ENCODE data around the gene PDE6D. TPM values are rescaled to one million over a fixed set of nuclear protein-coding genes. Genes with fewer than 3 reads are reported as not detected.
A peak's percentile ranks its signal among the peaks of the same experiment; 100 is the strongest.

PDE6D gene
- total and polyA plus RNA-seq, 2 of the 13 experiments (the other 11 are each of a cell fraction or from before 2014, with no cell fraction given) = 14.1 to 23.2 TPM

DNA sequence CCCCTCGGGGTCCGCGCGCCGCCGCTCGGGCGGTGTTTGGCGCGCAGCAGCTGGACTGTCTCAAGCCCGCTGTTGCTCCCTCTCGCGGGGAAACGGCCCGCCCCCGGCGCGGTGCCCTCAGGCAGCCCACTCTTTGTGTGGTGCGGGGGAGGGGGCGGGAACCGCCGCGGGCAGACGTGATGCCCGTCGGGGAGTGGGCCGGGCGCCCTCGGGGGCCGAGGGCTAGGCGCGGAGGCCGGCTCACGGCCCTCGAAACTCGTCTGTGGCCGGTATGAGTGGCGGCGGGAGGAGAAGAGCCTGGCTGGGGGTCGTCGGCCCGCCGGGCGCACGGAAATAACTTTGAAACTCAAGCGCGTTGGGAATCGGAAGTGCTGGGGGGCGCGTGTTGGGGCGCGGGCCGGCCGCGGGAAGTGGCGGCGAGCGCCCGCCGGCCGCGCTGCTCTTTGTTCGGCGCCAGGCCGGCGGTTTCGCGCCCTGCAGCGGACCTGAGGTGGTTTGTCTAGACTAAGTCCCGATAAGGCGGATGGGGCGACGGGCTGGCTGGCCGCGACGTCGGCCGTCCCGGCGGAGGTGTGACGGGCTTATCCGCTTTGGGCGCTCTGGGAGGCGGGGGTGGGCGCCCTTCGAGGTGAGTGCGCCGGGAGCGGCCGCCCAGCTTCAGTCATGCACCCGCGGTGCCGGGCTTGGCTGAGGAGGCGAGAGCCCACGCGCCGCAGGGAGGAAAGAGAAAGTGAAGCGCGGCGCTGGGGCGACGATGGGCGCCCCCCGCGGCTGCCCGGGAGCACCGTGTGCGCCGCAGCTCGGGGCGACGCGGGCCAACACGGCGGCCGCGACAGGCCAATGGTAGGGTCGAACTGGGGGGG, 72.1 kb downstream of the PDE6D start (continued):
- TF ChIP-seq PCBP1 (IDR thresholded peaks at IDR 0.05; ENCODE audit: borderline replicate concordance, low read depth, low read length) = no peak
- TF ChIP-seq ZBTB7A (CRISPR knock-in tag; IDR thresholded peaks at IDR 0.05) = no peak
- TF ChIP-seq SMARCC2 (IDR thresholded peaks at IDR 0.05) = no peak
- peak; percentile 1; the same call in 1 of the 2 replicates for TF ChIP-seq ZNF720 (CRISPR knock-in tag; IDR thresholded peaks at IDR 0.05)
- TF ChIP-seq THAP8 (CRISPR knock-in tag; IDR thresholded peaks at IDR 0.05; ENCODE audit: borderline replicate concordance) = 0 out of 2 replicates have a peak, but pooled peaks have one; percentile 7
- TF ChIP-seq HES4 (CRISPR knock-in tag; IDR thresholded peaks at IDR 0.05; ENCODE audit: borderline replicate concordance) = peak; percentile 79; the same call in 1 of the 2 replicates
- TF ChIP-seq, protein P1, sequence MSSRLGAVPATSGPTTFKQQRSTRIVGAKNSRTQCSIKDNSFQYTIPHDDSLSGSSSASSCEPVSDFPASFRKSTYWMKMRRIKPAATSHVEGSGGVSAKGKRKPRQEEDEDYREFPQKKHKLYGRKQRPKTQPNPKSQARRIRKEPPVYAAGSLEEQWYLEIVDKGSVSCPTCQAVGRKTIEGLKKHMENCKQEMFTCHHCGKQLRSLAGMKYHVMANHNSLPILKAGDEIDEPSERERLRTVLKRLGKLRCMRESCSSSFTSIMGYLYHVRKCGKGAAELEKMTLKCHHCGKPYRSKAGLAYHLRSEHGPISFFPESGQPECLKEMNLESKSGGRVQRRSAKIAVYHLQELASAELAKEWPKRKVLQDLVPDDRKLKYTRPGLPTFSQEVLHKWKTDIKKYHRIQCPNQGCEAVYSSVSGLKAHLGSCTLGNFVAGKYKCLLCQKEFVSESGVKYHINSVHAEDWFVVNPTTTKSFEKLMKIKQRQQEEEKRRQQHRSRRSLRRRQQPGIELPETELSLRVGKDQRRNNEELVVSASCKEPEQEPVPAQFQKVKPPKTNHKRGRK (CRISPR knock-in tag; IDR thresholded peaks at IDR 0.05) = no peak
- TF ChIP-seq ZNF414 (CRISPR knock-in tag; IDR thresholded peaks at IDR 0.05) = no peak
- TF ChIP-seq, protein P2, sequence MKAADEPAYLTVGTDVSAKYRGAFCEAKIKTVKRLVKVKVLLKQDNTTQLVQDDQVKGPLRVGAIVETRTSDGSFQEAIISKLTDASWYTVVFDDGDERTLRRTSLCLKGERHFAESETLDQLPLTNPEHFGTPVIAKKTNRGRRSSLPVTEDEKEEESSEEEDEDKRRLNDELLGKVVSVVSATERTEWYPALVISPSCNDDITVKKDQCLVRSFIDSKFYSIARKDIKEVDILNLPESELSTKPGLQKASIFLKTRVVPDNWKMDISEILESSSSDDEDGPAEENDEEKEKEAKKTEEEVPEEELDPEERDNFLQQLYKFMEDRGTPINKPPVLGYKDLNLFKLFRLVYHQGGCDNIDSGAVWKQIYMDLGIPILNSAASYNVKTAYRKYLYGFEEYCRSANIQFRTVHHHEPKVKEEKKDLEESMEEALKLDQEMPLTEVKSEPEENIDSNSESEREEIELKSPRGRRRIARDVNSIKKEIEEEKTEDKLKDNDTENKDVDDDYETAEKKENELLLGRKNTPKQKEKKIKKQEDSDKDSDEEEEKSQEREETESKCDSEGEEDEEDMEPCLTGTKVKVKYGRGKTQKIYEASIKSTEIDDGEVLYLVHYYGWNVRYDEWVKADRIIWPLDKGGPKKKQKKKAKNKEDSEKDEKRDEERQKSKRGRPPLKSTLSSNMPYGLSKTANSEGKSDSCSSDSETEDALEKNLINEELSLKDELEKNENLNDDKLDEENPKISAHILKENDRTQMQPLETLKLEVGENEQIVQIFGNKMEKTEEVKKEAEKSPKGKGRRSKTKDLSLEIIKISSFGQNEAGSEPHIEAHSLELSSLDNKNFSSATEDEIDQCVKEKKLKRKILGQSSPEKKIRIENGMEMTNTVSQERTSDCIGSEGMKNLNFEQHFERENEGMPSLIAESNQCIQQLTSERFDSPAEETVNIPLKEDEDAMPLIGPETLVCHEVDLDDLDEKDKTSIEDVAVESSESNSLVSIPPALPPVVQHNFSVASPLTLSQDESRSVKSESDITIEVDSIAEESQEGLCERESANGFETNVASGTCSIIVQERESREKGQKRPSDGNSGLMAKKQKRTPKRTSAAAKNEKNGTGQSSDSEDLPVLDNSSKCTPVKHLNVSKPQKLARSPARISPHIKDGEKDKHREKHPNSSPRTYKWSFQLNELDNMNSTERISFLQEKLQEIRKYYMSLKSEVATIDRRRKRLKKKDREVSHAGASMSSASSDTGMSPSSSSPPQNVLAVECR (CRISPR knock-in tag; IDR thresholded peaks at IDR 0.05; ENCODE audit: borderline replicate concordance) = no peak
- TF ChIP-seq, protein P3, sequence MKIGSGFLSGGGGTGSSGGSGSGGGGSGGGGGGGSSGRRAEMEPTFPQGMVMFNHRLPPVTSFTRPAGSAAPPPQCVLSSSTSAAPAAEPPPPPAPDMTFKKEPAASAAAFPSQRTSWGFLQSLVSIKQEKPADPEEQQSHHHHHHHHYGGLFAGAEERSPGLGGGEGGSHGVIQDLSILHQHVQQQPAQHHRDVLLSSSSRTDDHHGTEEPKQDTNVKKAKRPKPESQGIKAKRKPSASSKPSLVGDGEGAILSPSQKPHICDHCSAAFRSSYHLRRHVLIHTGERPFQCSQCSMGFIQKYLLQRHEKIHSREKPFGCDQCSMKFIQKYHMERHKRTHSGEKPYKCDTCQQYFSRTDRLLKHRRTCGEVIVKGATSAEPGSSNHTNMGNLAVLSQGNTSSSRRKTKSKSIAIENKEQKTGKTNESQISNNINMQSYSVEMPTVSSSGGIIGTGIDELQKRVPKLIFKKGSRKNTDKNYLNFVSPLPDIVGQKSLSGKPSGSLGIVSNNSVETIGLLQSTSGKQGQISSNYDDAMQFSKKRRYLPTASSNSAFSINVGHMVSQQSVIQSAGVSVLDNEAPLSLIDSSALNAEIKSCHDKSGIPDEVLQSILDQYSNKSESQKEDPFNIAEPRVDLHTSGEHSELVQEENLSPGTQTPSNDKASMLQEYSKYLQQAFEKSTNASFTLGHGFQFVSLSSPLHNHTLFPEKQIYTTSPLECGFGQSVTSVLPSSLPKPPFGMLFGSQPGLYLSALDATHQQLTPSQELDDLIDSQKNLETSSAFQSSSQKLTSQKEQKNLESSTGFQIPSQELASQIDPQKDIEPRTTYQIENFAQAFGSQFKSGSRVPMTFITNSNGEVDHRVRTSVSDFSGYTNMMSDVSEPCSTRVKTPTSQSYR (CRISPR knock-in tag; IDR thresholded peaks at IDR 0.05; ENCODE audit: borderline replicate concordance) = no peak
- TF ChIP-seq ZNF143 (CRISPR knock-in tag; IDR thresholded peaks at IDR 0.05) = no peak
- TF ChIP-seq, protein P4, sequence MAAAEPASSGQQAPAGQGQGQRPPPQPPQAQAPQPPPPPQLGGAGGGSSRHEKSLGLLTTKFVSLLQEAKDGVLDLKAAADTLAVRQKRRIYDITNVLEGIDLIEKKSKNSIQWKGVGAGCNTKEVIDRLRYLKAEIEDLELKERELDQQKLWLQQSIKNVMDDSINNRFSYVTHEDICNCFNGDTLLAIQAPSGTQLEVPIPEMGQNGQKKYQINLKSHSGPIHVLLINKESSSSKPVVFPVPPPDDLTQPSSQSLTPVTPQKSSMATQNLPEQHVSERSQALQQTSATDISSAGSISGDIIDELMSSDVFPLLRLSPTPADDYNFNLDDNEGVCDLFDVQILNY (CRISPR knock-in tag; conservative IDR thresholded peaks at IDR 0.05) = no peak
- TF ChIP-seq ZNF777 (CRISPR knock-in tag; IDR thresholded peaks at IDR 0.05) = peak; percentile 97
- no peak for TF ChIP-seq KAT7 (CRISPR knock-in tag; IDR thresholded peaks at IDR 0.05; ENCODE audit: borderline replicate concordance)
- TF ChIP-seq ZNF607 (CRISPR knock-in tag; IDR thresholded peaks at IDR 0.05; ENCODE audit: borderline replicate concordance) = no peak
- no peak for TF ChIP-seq SP140L (CRISPR knock-in tag; IDR thresholded peaks at IDR 0.05; ENCODE audit: borderline replicate concordance)
- no peak for TF ChIP-seq MBD4 (IDR thresholded peaks at IDR 0.05; ENCODE audit: borderline replicate concordance, low read length)
